CD8-positive, alpha-beta memory T cell (primary cell): Measurements from ENCODE around the gene ELFN1. TPM values are rescaled to one million over a fixed set of nuclear protein-coding genes. Genes with fewer than 3 reads are reported as not detected.
A peak's percentile ranks its signal among the peaks of the same experiment; 100 is the strongest.

Experiments
- CTCF ChIA-PET: fragments of 350-600 bp; sonication (Branson Sonifier 250); formaldehyde crosslinking; loops from one replicate; lab custom pipeline; 2021; ENCODE audit warnings: antibody characterized with exemption; lab: Charles Lee
- POLR2A ChIA-PET: fragments of 350-600 bp; sonication (Branson Sonifier 250); formaldehyde crosslinking; loops from one replicate; lab custom pipeline; 2021; ENCODE audit warnings: antibody characterized with exemption; lab: Charles Lee
- DNase-seq, 5 donors: peaks; one replicate each; pipeline versions ENCODE4 v3.0.0 to v3.0.0-alpha.2; 2020 to 2022; ENCODE audit warnings: mixed read lengths in 1 of 5
- H3K27ac ChIP-seq: one replicate; pipeline ENCODE4 v1.7.0; 2013; ENCODE audit warnings: low read depth, mild to moderate bottlenecking, low read length, moderate library complexity
- H3K27me3 ChIP-seq: 2 replicates; pipeline ENCODE4 v1.7.0; 2013; ENCODE audit warnings: low read length, mild to moderate bottlenecking; ENCODE audit not compliant: insufficient read depth, poor library complexity, severe bottlenecking
- H3K36me3 ChIP-seq: 2 replicates; pipeline ENCODE4 v1.7.0; 2013; ENCODE audit warnings: mild to moderate bottlenecking, low read length, moderate library complexity; ENCODE audit not compliant: insufficient read depth
- H3K4me1 ChIP-seq: 2 replicates; pipeline ENCODE4 v1.7.0; 2013; ENCODE audit warnings: mild to moderate bottlenecking, low read length, moderate library complexity; ENCODE audit not compliant: insufficient read depth
- H3K4me3 ChIP-seq: 2 replicates; pipeline ENCODE4 v1.7.0; 2013; ENCODE audit warnings: mild to moderate bottlenecking, low read length
- H3K9me3 ChIP-seq: 2 replicates; pipeline ENCODE4 v1.7.0; 2013; ENCODE audit warnings: mild to moderate bottlenecking, low read length
- H3K27ac Mint-ChIP-seq, 8 donors: one replicate each; pipeline ENCODE4 v1.8.0; 2020 to 2021; ENCODE audit warnings: mixed read lengths in 8 of 8, mild to moderate bottlenecking in 6 of 8, inconsistent platforms in 3 of 8, moderate library complexity in 3 of 8
- H3K27me3 Mint-ChIP-seq, 2 donors: one replicate each; pipeline ENCODE4 v1.8.0; 2020 to 2021; ENCODE audit warnings: mixed read lengths in 2 of 2, mild to moderate bottlenecking in 1 of 2, moderate library complexity in 1 of 2
- H3K36me3 Mint-ChIP-seq, 3 donors: one replicate each; pipeline ENCODE4 v1.8.0; 2020 to 2021; ENCODE audit warnings: mixed read lengths in 3 of 3, inconsistent platforms in 1 of 3, mild to moderate bottlenecking in 1 of 3
- H3K4me1 Mint-ChIP-seq, 3 donors: one replicate each; pipeline ENCODE4 v1.8.0; 2020 to 2021; ENCODE audit warnings: mixed read lengths in 3 of 3, inconsistent platforms in 1 of 3, mild to moderate bottlenecking in 1 of 3
- H3K4me3 Mint-ChIP-seq, 7 donors: one replicate each; pipeline ENCODE4 v1.8.0; 2020 to 2021; ENCODE audit warnings: mixed read lengths in 7 of 7, mild to moderate bottlenecking in 6 of 7, moderate library complexity in 4 of 7, inconsistent platforms in 2 of 7
- H3K9me3 Mint-ChIP-seq, 5 donors: one replicate each; pipeline ENCODE4 v1.8.0; 2020 to 2022; ENCODE audit warnings: mixed read lengths in 5 of 5, mild to moderate bottlenecking in 3 of 5, moderate library complexity in 2 of 5, inconsistent platforms in 1 of 5
- polyA plus RNA-seq: library from polyadenylated mRNA; unstranded; fragments of 300-500 nt; fragmentation: Illumina TruSeq; gene quantifications from one replicate; pipeline ENCODE4 v1.2.3, GENCODE V29; 2021
- total RNA-seq, 2 experiments: library from RNA; stranded (reverse); gene quantifications; one replicate each; pipeline ENCODE4 v1.2.3, GENCODE V29; 2021

ELFN1 gene
- total and polyA plus RNA-seq, 3 experiments from 2014 or later = 0.15 to 0.22 (median 0.20) TPM

DNA sequence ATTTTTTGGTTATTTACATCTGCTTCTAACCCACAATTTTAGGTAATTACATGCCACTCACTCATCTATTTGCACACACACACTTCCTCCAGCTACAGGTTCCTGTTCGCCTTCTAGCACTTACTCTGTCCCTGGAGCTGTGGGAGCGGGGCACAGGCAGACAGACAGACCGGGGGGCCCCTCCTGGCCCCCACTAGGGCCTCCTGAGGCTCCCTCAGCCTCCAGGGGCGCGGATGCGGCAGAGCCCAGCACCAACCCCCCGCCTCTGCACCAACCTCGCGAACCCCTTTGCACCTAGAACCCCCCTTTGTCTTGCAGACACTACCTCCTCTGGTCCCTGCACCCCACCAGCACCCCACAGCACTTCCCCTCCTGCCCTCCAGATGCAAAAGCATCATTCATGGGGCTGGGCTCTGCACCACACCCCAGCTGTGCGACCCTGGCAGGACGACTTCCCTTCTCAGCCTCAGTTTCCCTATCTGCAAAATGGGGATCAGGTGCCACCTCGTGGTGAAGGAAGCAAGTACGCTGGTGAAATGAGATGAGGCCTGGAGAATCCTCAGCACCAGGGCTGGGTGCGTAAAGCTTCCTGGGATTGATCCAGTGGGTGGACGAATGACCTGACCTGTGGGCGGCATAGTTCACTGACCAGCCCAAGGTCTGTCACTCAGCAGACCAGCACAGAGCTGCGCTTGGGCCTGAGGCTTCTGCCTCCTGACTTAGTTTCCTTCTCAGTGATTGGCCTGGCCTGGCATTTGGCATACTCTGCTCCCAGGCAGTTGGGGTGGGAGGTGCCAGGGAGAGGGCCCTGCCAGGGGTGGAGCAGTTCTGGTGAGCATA, 37.9 kb downstream of the ELFN1 start:
- CTCF ChIA-PET = no interaction called here
- Histone ChIP-seq H3K27ac (no peak overlapping the region), H3K4me3 (no peak overlapping the region), H3K27me3 (no peaks in the 10 kb centered on the region), H3K9me3 (peaks cover 9% of the 10 kb centered on the region), H3K4me1 (no peaks in the 10 kb centered on the region), H3K36me3 (no peaks in the 10 kb centered on the region)
- Mint-ChIP-seq H3K27ac (no peak overlapping the region), H3K36me3 (peaks cover 0 to 6% (median 0%) of the 10 kb centered on the region in 3 donors), H3K27me3 (peaks cover 7 to 11% of the 10 kb centered on the region in 2 donors), H3K4me3 (peak overlapping the region in 1 of 7 donors; percentile 48), H3K9me3 (peaks cover 3 to 11% (median 4%) of the 10 kb centered on the region in 5 donors), H3K4me1 (no peaks in the 10 kb centered on the region)
- peak in 1 of 5 donors; percentile 34 for DNase-seq
- POLR2A ChIA-PET = no interaction called here

- Histone ChIP-seq H3K4me1 (no peaks in the 10 kb centered on the region), H3K9me3 (peaks cover 9% of the 10 kb centered on the region), H3K36me3 (no peaks in the 10 kb centered on the region), H3K27me3 (no peaks in the 10 kb centered on the region), H3K27ac (no peak overlapping the region), H3K4me3 (no peak overlapping the region)
- POLR2A ChIA-PET = no interaction called here
- H3K4me3 Mint-ChIP-seq = no peak overlapping the region
- peaks cover 3 to 8% (median 4%) of the 10 kb centered on the region in 5 donors for H3K9me3 Mint-ChIP-seq
- DNase-seq = peak in 1 of 5 donors; percentile 39
- peaks cover 0 to 6% (median 0%) of the 10 kb centered on the region in 3 donors for H3K36me3 Mint-ChIP-seq
- H3K4me1 Mint-ChIP-seq = no peaks in the 10 kb centered on the region
- peaks cover 6% of the 10 kb centered on the region in 2 donors for H3K27me3 Mint-ChIP-seq
- CTCF ChIA-PET = no interaction called here
- no peak overlapping the region for H3K27ac Mint-ChIP-seq
These were observed 38.6 kb downstream of the ELFN1 start for GRCh38 chr7:1708596-1709251.

- Histone ChIP-seq H3K36me3 (no peaks in the 10 kb centered on the region), H3K4me1 (no peaks in the 10 kb centered on the region), H3K4me3 (no peak overlapping the region), H3K27me3 (no peaks in the 10 kb centered on the region), H3K27ac (no peak overlapping the region), H3K9me3 (peaks cover 9% of the 10 kb centered on the region)
- H3K4me3 Mint-ChIP-seq = no peak overlapping the region
- H3K36me3 Mint-ChIP-seq = peaks cover 0 to 6% (median 0%) of the 10 kb centered on the region in 3 donors
- H3K4me1 Mint-ChIP-seq = no peaks in the 10 kb centered on the region
- H3K9me3 Mint-ChIP-seq = peaks cover 3 to 8% (median 4%) of the 10 kb centered on the region in 5 donors
- no peak overlapping the region for H3K27ac Mint-ChIP-seq
- DNase-seq = no peak
- CTCF ChIA-PET = no interaction called here
- peaks cover 5 to 6% of the 10 kb centered on the region in 2 donors for H3K27me3 Mint-ChIP-seq
- POLR2A ChIA-PET = no interaction called here
These were observed 39.2 kb downstream of the ELFN1 start for GRCh38 chr7:1709281-1709680.

DNA sequence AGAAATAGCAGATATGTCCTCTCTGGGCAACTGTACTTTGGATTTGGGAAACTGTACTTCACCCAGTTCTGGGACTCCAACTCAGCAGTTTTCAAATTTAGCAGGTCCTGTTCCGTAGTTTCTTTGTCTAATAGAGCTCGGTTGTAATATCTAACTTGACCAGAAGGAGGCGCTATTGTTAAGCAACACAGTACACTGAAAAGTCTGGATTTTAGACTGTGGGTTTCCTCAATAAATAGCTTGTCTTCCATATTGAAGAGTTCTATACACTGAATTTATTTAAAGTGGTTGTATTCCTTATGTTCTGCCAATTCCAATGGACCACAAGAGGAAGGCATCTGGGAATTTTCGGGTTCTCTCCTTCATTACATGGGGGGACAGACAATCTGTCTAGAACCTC, 39.8 kb downstream of the ELFN1 start:
- no peaks in the 10 kb centered on the region for H3K4me1 Mint-ChIP-seq
- H3K9me3 Mint-ChIP-seq = peaks cover 3 to 8% (median 4%) of the 10 kb centered on the region in 5 donors
- Histone ChIP-seq H3K9me3 (peaks cover 9% of the 10 kb centered on the region), H3K4me3 (no peak overlapping the region), H3K27ac (no peak overlapping the region), H3K27me3 (no peaks in the 10 kb centered on the region), H3K36me3 (no peaks in the 10 kb centered on the region), H3K4me1 (no peaks in the 10 kb centered on the region)
- no peak for DNase-seq
- H3K27ac Mint-ChIP-seq = no peak overlapping the region
- CTCF ChIA-PET = no interaction called here
- peaks cover 0 to 6% (median 0%) of the 10 kb centered on the region in 3 donors for H3K36me3 Mint-ChIP-seq
- no peak overlapping the region for H3K4me3 Mint-ChIP-seq
- peaks cover 0 to 6% of the 10 kb centered on the region in 2 donors for H3K27me3 Mint-ChIP-seq
- POLR2A ChIA-PET = no interaction called here

- H3K4me1 Mint-ChIP-seq = no peaks in the 10 kb centered on the region
- no peaks in the 10 kb centered on the region for H3K27me3 ChIP-seq
- ChIA-PET CTCF (no interaction called here), POLR2A (no interaction called here)
- peaks cover 7 to 12% of the 10 kb centered on the region in 2 donors for H3K27me3 Mint-ChIP-seq
- H3K27ac Mint-ChIP-seq = no peak overlapping the region
- DNase-seq = no peak
- peaks cover 9% of the 10 kb centered on the region for H3K9me3 ChIP-seq
- peaks cover 0 to 6% (median 0%) of the 10 kb centered on the region in 3 donors for H3K36me3 Mint-ChIP-seq
- no peak overlapping the region for H3K4me3 ChIP-seq
- peaks cover 3 to 8% (median 4%) of the 10 kb centered on the region in 5 donors for H3K9me3 Mint-ChIP-seq
- H3K27ac ChIP-seq = no peak overlapping the region
- no peaks in the 10 kb centered on the region for H3K4me1 ChIP-seq
- H3K36me3 ChIP-seq = no peaks in the 10 kb centered on the region
- H3K4me3 Mint-ChIP-seq = no peak overlapping the region
These were observed 40.9 kb downstream of the ELFN1 start for GRCh38 chr7:1710936-1711335.

GRCh38 chr7:1712907-1713501, 42.9 kb downstream of the ELFN1 start:
- ChIA-PET POLR2A (no interaction called here), CTCF (no interaction called here)
- Histone ChIP-seq H3K36me3 (no peaks in the 10 kb centered on the region), H3K27ac (no peak overlapping the region), H3K9me3 (peaks cover 9% of the 10 kb centered on the region), H3K4me3 (no peak overlapping the region), H3K4me1 (no peaks in the 10 kb centered on the region), H3K27me3 (no peaks in the 10 kb centered on the region)
- H3K36me3 Mint-ChIP-seq = peaks cover 0 to 6% (median 0%) of the 10 kb centered on the region in 3 donors
- no peak overlapping the region for H3K4me3 Mint-ChIP-seq
- peaks cover 9 to 16% of the 10 kb centered on the region in 2 donors for H3K27me3 Mint-ChIP-seq
- peaks cover 3 to 8% (median 4%) of the 10 kb centered on the region in 5 donors for H3K9me3 Mint-ChIP-seq
- DNase-seq = no peak
- H3K27ac Mint-ChIP-seq = no peak overlapping the region
- no peaks in the 10 kb centered on the region for H3K4me1 Mint-ChIP-seq

DNA sequence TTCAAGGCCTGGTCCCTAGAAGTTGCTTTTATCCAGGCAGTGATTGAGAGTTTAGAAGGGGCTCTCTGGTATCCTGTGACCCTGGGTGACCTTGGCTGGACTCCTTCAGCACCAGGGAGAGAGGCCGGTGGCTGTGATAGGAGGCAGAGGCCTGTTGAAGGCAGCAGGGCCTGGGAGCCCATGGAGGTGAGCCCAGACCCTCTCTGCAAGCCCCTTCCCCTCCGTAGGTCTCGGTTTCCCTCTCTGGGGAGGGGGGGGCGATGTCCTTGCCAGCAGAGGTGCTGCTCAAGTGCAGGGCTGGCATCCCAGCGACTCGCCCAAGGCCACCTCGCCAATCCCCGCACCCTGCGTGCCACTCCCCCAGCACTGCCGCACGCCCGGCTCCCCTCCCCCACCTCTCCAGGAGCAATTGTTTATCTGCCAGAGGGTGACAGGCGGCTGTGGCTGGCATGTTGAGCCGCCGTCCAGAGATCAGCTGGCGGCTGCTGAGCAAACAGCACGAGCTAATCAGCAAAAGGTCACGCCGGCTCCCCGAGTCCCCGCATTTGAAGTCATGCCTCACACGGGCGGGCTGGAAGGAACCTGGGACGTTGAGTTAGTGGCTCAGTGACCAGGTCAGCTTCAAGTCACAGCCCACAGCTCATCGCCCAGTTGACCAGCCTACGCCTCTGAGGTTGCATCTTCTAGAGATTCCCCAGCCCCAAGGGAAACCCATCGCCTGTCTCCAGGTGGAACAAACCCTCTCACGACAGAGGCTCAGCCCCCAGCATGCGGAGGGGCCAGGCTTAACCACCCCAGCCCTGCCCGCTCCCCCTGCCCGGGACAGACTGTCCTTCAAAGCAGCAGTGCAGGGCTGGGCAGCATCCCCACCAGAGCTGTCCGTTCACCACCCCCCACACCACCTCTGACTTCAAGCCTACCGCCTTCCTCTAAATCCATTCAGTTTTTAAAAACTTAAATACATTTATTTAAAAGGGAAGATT, 43.7 kb downstream of the ELFN1 start:
- ChIA-PET CTCF (no interaction called here), POLR2A (no interaction called here)
- peaks cover 3 to 8% (median 4%) of the 10 kb centered on the region in 5 donors for H3K9me3 Mint-ChIP-seq
- H3K27ac Mint-ChIP-seq = no peak overlapping the region
- H3K4me3 Mint-ChIP-seq = no peak overlapping the region
- peaks cover 0 to 6% (median 0%) of the 10 kb centered on the region in 3 donors for H3K36me3 Mint-ChIP-seq
- DNase-seq = no peak
- no peaks in the 10 kb centered on the region for H3K4me1 Mint-ChIP-seq
- Histone ChIP-seq H3K27ac (no peak overlapping the region), H3K9me3 (peaks cover 9% of the 10 kb centered on the region), H3K36me3 (no peaks in the 10 kb centered on the region), H3K27me3 (no peaks in the 10 kb centered on the region), H3K4me1 (no peaks in the 10 kb centered on the region), H3K4me3 (no peak overlapping the region)
- peaks cover 9 to 16% of the 10 kb centered on the region in 2 donors for H3K27me3 Mint-ChIP-seq
